Upper lobe of right lung (tissue), 1 donor: ENCODE data around the gene INTS11. TPM values are rescaled to one million over a fixed set of nuclear protein-coding genes. Genes with fewer than 3 reads are reported as not detected.

ENCODE experiments used
- ATAC-seq: fragments of 200-7000 bp; cut with Tn5 transposase; one replicate; pipeline ENCODE4 v1.9.1; 2020; ENCODE audit warnings: mild to moderate bottlenecking, moderate library complexity
- DNase-seq: peaks from one replicate; pipeline ENCODE4 v3.0.0-alpha.2; 2020
- H3K27ac ChIP-seq: fragments of 200-600 bp; one replicate; pipeline ENCODE4 v1.8.0; 2022
- H3K27me3 ChIP-seq: fragments of 200-600 bp; one replicate; pipeline ENCODE4 v1.8.0; 2022; ENCODE audit warnings: mild to moderate bottlenecking
- H3K36me3 ChIP-seq: fragments of 200-600 bp; one replicate; pipeline ENCODE4 v1.8.0; 2022
- H3K4me1 ChIP-seq: fragments of 200-600 bp; one replicate; pipeline ENCODE4 v1.8.0; 2022
- H3K4me3 ChIP-seq: fragments of 200-600 bp; one replicate; pipeline ENCODE4 v1.8.0; 2022; ENCODE audit warnings: mild to moderate bottlenecking
- H3K9me3 ChIP-seq: fragments of 200-600 bp; one replicate; pipeline ENCODE4 v1.8.0; 2022
- CTCF ChIP-seq: fragments of 200-600 bp; IDR thresholded peaks from one replicate; pipeline ENCODE4 v1.8.0; 2022; ENCODE audit warnings: antibody characterized with exemption
- intact Hi-C: fragments of 100-400 bp; cut with DNase I; formaldehyde crosslinking; loops from one replicate; pipeline ENCODE4 v1.11.0; 2022
- total RNA-seq: library from RNA; stranded (reverse); fragmentation: NEBNext Ultra II Directional; extraction: Animal tissue kit (Norgen Biotek cat#: 25700); gene quantifications from one replicate; pipeline ENCODE4 v1.2.1, GENCODE V29; 2021
- donor health status: DM: no; HTN: yes; CAD: no; lungs with severe emphysema.

INTS11 gene
- total RNA-seq, 1 donor from 2014 or later = 81.9 TPM

- ATAC-seq = no peak
These were observed 6.1 kb upstream of the INTS11 start for GRCh38 chr1:1330366-1331067.

DNA sequence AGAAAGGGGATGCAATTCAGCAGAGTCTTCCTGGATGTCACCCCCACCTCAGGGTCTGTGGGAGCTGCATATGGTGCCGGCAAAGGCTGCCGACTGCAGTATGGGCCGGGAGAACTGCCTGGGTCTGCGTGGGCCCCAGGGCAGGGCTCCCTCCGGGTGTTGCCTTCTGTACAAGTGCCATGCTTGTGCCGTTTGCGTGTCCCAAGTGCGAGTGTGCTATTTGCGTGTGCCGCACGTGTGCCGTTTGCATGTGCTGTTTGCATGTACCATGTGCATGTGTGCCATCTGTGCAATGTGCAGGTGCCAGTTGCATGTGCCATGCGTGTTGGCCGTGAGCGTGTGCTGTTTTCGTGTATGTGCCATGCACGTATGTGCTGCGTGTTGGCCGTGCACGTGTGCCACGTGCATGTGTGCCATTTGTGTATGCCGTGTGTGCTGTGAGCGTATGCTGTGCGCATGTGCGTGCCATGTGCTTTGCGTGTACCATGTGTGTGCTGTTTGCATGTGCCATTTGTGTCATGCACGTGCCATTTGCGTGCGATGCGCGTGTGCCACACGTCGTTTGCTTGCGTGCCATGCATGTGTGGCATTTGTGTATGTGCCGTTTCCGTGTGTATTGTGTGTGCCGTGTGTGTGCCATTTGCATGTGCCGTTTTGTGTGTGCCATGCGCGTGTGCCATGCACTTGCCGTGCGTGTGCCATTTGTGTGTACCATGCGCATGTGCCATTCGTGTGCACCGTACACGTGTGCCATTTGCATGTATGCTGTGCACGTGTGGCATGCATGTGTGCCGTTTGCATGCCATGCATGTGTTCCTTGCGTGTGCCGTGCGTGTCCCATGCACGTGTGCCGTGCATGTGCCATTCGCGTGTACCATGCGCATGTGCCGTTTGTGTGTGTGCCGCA is 5.1 kb upstream of the INTS11 start:
- peaks cover 15% of the 10 kb centered on the region for H3K4me1 ChIP-seq
- intact Hi-C loops = no loop called here

More at GRCh38 chr1:1330366-1331067, 6.1 kb upstream of the INTS11 start:
- H3K27ac ChIP-seq = no peak overlapping the region
- H3K27me3 ChIP-seq = no peaks in the 10 kb centered on the region
- no peak for TF ChIP-seq CTCF
- peaks cover 17% of the 10 kb centered on the region for H3K36me3 ChIP-seq
- no peak overlapping the region for H3K4me3 ChIP-seq
- H3K9me3 ChIP-seq = no peaks in the 10 kb centered on the region
- DNase-seq = no peak
- intact Hi-C loops = no loop called here
- peaks cover 11% of the 10 kb centered on the region for H3K4me1 ChIP-seq

GRCh38 chr1:1328254-1328653 is 3.8 kb upstream of the INTS11 start:
- DNase-seq = no peak

More for the DNA sequence above, 5.1 kb upstream of the INTS11 start:
- Histone ChIP-seq H3K9me3 (no peaks in the 10 kb centered on the region), H3K36me3 (peaks cover 17% of the 10 kb centered on the region), H3K27me3 (no peaks in the 10 kb centered on the region), H3K27ac (no peak overlapping the region), H3K4me3 (no peak overlapping the region)
- DNase-seq (no peak), ATAC-seq (no peak)
- no peak for TF ChIP-seq CTCF

GRCh38 chr1:1327291-1327690 is 2.8 kb upstream of the INTS11 start:
- intact Hi-C loops = no loop called here
- ATAC-seq = no peak
- H3K27ac ChIP-seq = no peak overlapping the region

More at GRCh38 chr1:1328254-1328653, 3.8 kb upstream of the INTS11 start:
- H3K36me3 ChIP-seq = peaks cover 17% of the 10 kb centered on the region
- no peaks in the 10 kb centered on the region for H3K27me3 ChIP-seq
- no peak overlapping the region for H3K4me3 ChIP-seq
- H3K4me1 ChIP-seq = peaks cover 19% of the 10 kb centered on the region
- intact Hi-C loops = no loop called here
- TF ChIP-seq CTCF = no peak
- no peak overlapping the region for H3K27ac ChIP-seq
- no peaks in the 10 kb centered on the region for H3K9me3 ChIP-seq
- no peak for ATAC-seq

More at GRCh38 chr1:1327291-1327690, 2.8 kb upstream of the INTS11 start:
- Histone ChIP-seq H3K4me1 (peaks cover 24% of the 10 kb centered on the region), H3K4me3 (no peak overlapping the region), H3K9me3 (no peaks in the 10 kb centered on the region), H3K36me3 (peaks cover 17% of the 10 kb centered on the region), H3K27me3 (no peaks in the 10 kb centered on the region)
- TF ChIP-seq CTCF = no peak
- no peak for DNase-seq
